ENCODE measurements around the gene TRPM3.

Gene TRPM3

GRCh38 chr9:70488098-70488792 is 633.2 kb downstream of the TRPM3 start:
- H3K4me1 Mint-ChIP-seq = peaks cover 7% of the 10 kb centered on the region
- no peaks in the 10 kb centered on the region for H3K9me3 Mint-ChIP-seq
- no peaks in the 10 kb centered on the region for H3K36me3 Mint-ChIP-seq (ENCODE audit: low read depth)
- peaks cover 4% of the 10 kb centered on the region for H3K27me3 Mint-ChIP-seq (ENCODE audit: low read depth)
- no peak overlapping the region for H3K27ac Mint-ChIP-seq
- H3K4me3 Mint-ChIP-seq = no peak overlapping the region
- TF ChIP-seq, protein P1, sequence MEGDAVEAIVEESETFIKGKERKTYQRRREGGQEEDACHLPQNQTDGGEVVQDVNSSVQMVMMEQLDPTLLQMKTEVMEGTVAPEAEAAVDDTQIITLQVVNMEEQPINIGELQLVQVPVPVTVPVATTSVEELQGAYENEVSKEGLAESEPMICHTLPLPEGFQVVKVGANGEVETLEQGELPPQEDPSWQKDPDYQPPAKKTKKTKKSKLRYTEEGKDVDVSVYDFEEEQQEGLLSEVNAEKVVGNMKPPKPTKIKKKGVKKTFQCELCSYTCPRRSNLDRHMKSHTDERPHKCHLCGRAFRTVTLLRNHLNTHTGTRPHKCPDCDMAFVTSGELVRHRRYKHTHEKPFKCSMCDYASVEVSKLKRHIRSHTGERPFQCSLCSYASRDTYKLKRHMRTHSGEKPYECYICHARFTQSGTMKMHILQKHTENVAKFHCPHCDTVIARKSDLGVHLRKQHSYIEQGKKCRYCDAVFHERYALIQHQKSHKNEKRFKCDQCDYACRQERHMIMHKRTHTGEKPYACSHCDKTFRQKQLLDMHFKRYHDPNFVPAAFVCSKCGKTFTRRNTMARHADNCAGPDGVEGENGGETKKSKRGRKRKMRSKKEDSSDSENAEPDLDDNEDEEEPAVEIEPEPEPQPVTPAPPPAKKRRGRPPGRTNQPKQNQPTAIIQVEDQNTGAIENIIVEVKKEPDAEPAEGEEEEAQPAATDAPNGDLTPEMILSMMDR (IDR thresholded peaks at IDR 0.05; ENCODE audit: unreplicated experiment in 3 of 3) = no peak

GRCh38 chr9:70486127-70486526 is 635.3 kb downstream of the TRPM3 start:
- H3K9me3 Mint-ChIP-seq = no peaks in the 10 kb centered on the region
- H3K4me3 Mint-ChIP-seq = no peak overlapping the region
- TF ChIP-seq, protein P1 (IDR thresholded peaks at IDR 0.05; ENCODE audit: unreplicated experiment in 3 of 3) = no peak
- H3K4me1 Mint-ChIP-seq = peaks cover 10% of the 10 kb centered on the region
- no peak overlapping the region for H3K27ac Mint-ChIP-seq
- peaks cover 4% of the 10 kb centered on the region for H3K27me3 Mint-ChIP-seq (ENCODE audit: low read depth)
- no peaks in the 10 kb centered on the region for H3K36me3 Mint-ChIP-seq (ENCODE audit: low read depth)

DNA sequence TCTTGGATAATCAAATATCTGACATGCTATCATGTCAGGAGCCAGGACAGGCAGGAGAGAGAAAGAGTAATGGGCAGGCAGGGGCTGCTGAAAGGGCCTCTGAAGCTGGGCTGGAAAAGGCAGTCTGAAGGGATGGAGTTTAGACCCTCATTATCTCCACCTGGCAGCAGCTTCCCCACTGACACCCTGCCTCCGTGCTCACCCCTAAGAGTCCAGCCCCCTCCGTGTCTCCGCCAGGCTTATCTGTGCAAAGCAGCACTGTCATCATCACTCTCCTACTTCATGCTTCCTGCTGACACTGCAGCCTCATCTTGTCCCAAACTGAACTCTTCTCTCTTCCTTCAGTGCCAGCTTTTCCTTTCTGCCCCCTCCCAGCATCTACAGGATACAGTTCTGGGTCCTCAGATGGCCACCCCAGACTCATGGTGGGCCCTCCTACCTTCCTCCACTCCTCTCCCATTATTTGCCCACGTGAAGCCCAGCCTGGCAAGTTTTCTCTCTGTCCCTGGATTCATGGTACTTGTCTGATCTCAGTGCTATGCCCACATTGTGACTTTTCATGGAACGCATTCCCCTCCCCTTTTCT is 636.1 kb downstream of the TRPM3 start:
- TF ChIP-seq, protein P1 (IDR thresholded peaks at IDR 0.05; ENCODE audit: unreplicated experiment in 3 of 3) = no peak
- H3K27ac Mint-ChIP-seq = no peak overlapping the region

DNA sequence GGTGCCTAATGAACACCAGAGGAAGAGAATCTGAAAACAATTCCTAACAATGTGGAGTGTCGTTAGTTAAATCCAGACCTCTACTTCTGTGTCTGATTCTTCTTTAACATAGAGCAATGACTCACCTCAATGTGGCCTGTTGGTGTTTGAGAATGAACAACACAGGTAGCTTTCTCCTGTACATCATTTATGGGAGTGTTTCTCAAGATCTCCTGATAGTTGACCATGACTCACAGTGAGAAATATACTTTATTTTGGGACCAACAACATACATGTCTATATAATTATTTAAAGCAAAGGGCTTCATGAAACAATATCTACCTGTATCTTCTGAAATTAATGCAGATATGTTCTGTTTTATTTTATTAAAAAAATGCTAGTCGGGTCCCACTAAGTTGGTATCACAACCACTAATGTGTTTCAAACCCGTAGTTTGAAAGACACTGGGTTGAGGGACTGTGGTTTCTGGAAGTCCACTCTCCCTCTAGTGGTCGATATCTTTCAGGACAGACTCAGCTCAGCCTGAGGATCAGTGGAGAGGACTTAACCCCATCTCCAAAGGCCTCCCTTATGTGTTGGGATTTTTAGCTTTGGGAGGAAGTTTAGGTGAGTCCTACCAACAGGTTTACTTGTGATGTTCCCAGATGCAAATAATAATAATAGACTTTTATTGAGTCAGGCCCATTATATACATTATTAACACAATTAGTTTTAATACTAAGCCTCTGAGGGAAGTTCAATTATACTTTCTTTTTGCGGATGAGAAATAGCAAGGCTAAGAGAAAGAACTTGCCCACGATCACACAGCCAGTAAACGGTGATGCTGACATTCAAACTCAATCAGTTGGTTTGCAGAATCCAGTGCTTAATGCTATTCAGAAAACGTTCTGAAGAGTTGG is 636.9 kb downstream of the TRPM3 start:
- H3K27me3 Mint-ChIP-seq (ENCODE audit: low read depth) = peaks cover 4% of the 10 kb centered on the region
- H3K27ac Mint-ChIP-seq = no peak overlapping the region
- H3K4me3 Mint-ChIP-seq = no peak overlapping the region
- H3K9me3 Mint-ChIP-seq = no peaks in the 10 kb centered on the region
- H3K4me1 Mint-ChIP-seq = peaks cover 24% of the 10 kb centered on the region
- TF ChIP-seq, protein P1 (IDR thresholded peaks at IDR 0.05; ENCODE audit: unreplicated experiment in 3 of 3) = peak; percentile 64 to 68 (median 64)
- H3K36me3 Mint-ChIP-seq (ENCODE audit: low read depth) = no peaks in the 10 kb centered on the region

More for the DNA sequence above, 636.1 kb downstream of the TRPM3 start:
- H3K4me3 Mint-ChIP-seq = no peak overlapping the region
- no peaks in the 10 kb centered on the region for H3K9me3 Mint-ChIP-seq
- no peaks in the 10 kb centered on the region for H3K36me3 Mint-ChIP-seq (ENCODE audit: low read depth)
- peaks cover 3% of the 10 kb centered on the region for H3K27me3 Mint-ChIP-seq (ENCODE audit: low read depth)
- peaks cover 17% of the 10 kb centered on the region for H3K4me1 Mint-ChIP-seq

- no peak overlapping the region for H3K27ac Mint-ChIP-seq
- no peaks in the 10 kb centered on the region for H3K36me3 Mint-ChIP-seq (ENCODE audit: low read depth)
- peaks cover 16% of the 10 kb centered on the region for H3K4me1 Mint-ChIP-seq
- TF ChIP-seq, protein P1 (IDR thresholded peaks at IDR 0.05; ENCODE audit: unreplicated experiment in 3 of 3) = no peak
- no peaks in the 10 kb centered on the region for H3K9me3 Mint-ChIP-seq
- H3K4me3 Mint-ChIP-seq = no peak overlapping the region
- peaks cover 7% of the 10 kb centered on the region for H3K27me3 Mint-ChIP-seq (ENCODE audit: low read depth)
These were observed 640.0 kb downstream of the TRPM3 start for GRCh38 chr9:70481471-70481870.

Data from nephron (organoid).